SK-N-SH treated with all-trans-retinoic acid at 6 μM for 48 hours (cell line): ENCODE results near the gene COX4I2.

Source experiments
- ATAC-seq: fragments of 200-7000 bp; cut with Tn5 transposase; 3 replicates; pipeline ENCODE4 v1.9.1; 2020; ENCODE audit warnings: mild to moderate bottlenecking, moderate library complexity
- BACH2 ChIP-seq: fragments of 250-450 bp; sonication (Bioruptor Pico); IDR thresholded peaks from 2 replicates; pipeline ENCODE4 v1.9.0; 2021; ENCODE audit warnings: mild to moderate bottlenecking, borderline replicate concordance
- CREB5 ChIP-seq: fragments of 250-450 bp; sonication (Bioruptor Pico); IDR thresholded peaks from 2 replicates; pipeline ENCODE4 v1.5.1; 2020; ENCODE audit warnings: low read depth, mild to moderate bottlenecking, moderate library complexity
- CSDC2 ChIP-seq: fragments of 250-450 bp; sonication (Bioruptor Pico); IDR thresholded peaks from 2 replicates; pipeline ENCODE4 v1.5.0; 2020; ENCODE audit warnings: mild to moderate bottlenecking, moderate library complexity
- CSRNP3 ChIP-seq: fragments of 250-450 bp; sonication (Bioruptor Pico); IDR thresholded peaks from 2 replicates; pipeline ENCODE4 v1.5.1; 2021; ENCODE audit warnings: mild to moderate bottlenecking, moderate library complexity
- ESRRG ChIP-seq: fragments of 250-450 bp; sonication (Bioruptor Pico); IDR thresholded peaks from 2 replicates; pipeline ENCODE4 v1.6.1; 2021; ENCODE audit warnings: mild to moderate bottlenecking
- GLIS3 ChIP-seq: fragments of 250-450 bp; sonication (Bioruptor Pico); IDR thresholded peaks from 2 replicates; pipeline ENCODE4 v1.5.0; 2020; ENCODE audit warnings: mild to moderate bottlenecking, moderate library complexity
- ISL1 ChIP-seq: fragments of 250-450 bp; sonication (Bioruptor Pico); IDR thresholded peaks from 2 replicates; pipeline ENCODE4 v2.1.2; 2022; ENCODE audit warnings: mild to moderate bottlenecking, moderate library complexity
- OSR1 ChIP-seq: fragments of 250-450 bp; sonication (Bioruptor Pico); IDR thresholded peaks from 2 replicates; pipeline ENCODE4 v1.8.0; 2022; ENCODE audit warnings: moderate library complexity, mild to moderate bottlenecking, inconsistent platforms
- POU6F1 ChIP-seq: fragments of 250-450 bp; sonication (Bioruptor Pico); IDR thresholded peaks from 2 replicates; pipeline ENCODE4 v1.8.0; 2021; ENCODE audit warnings: low read depth, mild to moderate bottlenecking, moderate library complexity, borderline replicate concordance
- PPARA ChIP-seq: fragments of 250-450 bp; sonication (Bioruptor Pico); IDR thresholded peaks from 2 replicates; pipeline ENCODE4 v1.5.0; 2020; ENCODE audit warnings: mild to moderate bottlenecking, borderline replicate concordance
- RARB ChIP-seq: fragments of 250-450 bp; sonication (Bioruptor Pico); IDR thresholded peaks from 2 replicates; pipeline ENCODE4 v1.8.0; 2021; ENCODE audit warnings: mild to moderate bottlenecking, moderate library complexity
- SNAI2 ChIP-seq: fragments of 250-450 bp; sonication (Bioruptor Pico); IDR thresholded peaks from 2 replicates; pipeline ENCODE4 v1.5.0; 2020; ENCODE audit warnings: mild to moderate bottlenecking, moderate library complexity
- TCF4 ChIP-seq: fragments of 250-450 bp; sonication (Bioruptor Pico); IDR thresholded peaks from 2 replicates; pipeline ENCODE4 v1.8.0; 2021; ENCODE audit warnings: mild to moderate bottlenecking, moderate library complexity, borderline replicate concordance
- ZC3H10 ChIP-seq: fragments of 250-450 bp; sonication (Bioruptor Pico); IDR thresholded peaks from 2 replicates; pipeline ENCODE4 v1.5.1; 2021; ENCODE audit warnings: mild to moderate bottlenecking, moderate library complexity
- ZFP3 ChIP-seq: fragments of 250-450 bp; sonication (Bioruptor Pico); IDR thresholded peaks from 2 replicates; pipeline ENCODE4 v1.5.0; 2020; ENCODE audit warnings: mild to moderate bottlenecking, moderate library complexity
- ZFP30 ChIP-seq: fragments of 450-650 bp; formaldehyde crosslinking; IDR thresholded peaks from 2 replicates; pipeline ENCODE4 v1.5.0; 2022; ENCODE audit warnings: mild to moderate bottlenecking, moderate library complexity
- ZNF565 ChIP-seq: fragments of 450-650 bp; formaldehyde crosslinking; conservative IDR thresholded peaks from 2 replicates; pipeline ENCODE4 v1.5.0; 2020; ENCODE audit warnings: low read depth, mild to moderate bottlenecking, moderate library complexity
- ZNF70 ChIP-seq: fragments of 450-650 bp; formaldehyde crosslinking; IDR thresholded peaks from 2 replicates; pipeline ENCODE4 v1.5.0; 2020; ENCODE audit warnings: mild to moderate bottlenecking, moderate library complexity
- ZNF8 ChIP-seq: fragments of 450-650 bp; formaldehyde crosslinking; IDR thresholded peaks from 2 replicates; pipeline ENCODE4 v1.5.0; 2020; ENCODE audit warnings: mild to moderate bottlenecking, moderate library complexity
- TF ChIP-seq, protein P1 (sequence below): fragments of 250-450 bp; sonication (Bioruptor Pico); IDR thresholded peaks from 2 replicates; pipeline ENCODE4 v1.5.0; 2020; ENCODE audit warnings: mild to moderate bottlenecking, moderate library complexity
- TF ChIP-seq, protein P2 (sequence below): fragments of 250-450 bp; sonication (Bioruptor Pico); IDR thresholded peaks from 2 replicates; pipeline ENCODE4 v1.8.0; 2020; ENCODE audit warnings: mild to moderate bottlenecking, moderate library complexity, borderline replicate concordance

COX4I2 gene

GRCh38 chr20:31593221-31594001, 44.3 kb upstream of the COX4I2 start (continued):
- TF ChIP-seq CREB5 (CRISPR knock-in tag) = no peak

DNA sequence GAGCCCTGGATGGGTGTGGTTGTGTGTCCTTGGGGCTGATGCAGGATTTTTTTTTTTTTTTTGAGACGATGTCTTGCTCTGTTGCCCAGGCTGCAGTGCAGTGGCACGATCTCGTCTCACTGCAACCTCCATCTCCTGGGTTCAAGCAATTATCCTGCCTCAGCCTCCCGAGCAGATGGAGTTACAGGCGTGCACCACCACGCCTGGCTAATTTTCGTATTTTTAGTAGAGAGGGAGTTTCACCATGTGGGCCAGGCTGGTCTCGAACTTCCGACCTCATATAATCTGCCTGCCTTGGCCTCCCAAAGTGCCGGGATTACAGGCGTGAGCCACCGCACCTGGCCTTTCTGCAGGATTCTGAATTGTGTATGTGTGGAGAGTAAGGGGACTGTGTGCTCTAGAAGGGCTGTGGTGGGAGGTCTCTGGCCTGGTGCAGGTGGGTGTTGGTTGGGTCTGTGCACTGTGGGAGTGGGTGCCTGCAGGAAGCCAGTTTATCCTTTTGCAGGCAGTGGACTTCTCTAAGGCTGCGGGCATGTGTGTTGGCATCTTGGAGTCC, 43.6 kb upstream of the COX4I2 start:
- ATAC-seq = no peak
- TF ChIP-seq ZFP30 (CRISPR knock-in tag) = no peak
- no peak for TF ChIP-seq CSRNP3 (CRISPR knock-in tag)
- TF ChIP-seq ISL1 = no peak
- no peak for TF ChIP-seq ZFP3
- TF ChIP-seq CSDC2 (CRISPR knock-in tag) = no peak
- no peak for TF ChIP-seq ZNF70
- TF ChIP-seq RARB (CRISPR knock-in tag) = no peak
- TF ChIP-seq SNAI2 = no peak
- TF ChIP-seq PPARA = no peak
- TF ChIP-seq, protein P1, sequence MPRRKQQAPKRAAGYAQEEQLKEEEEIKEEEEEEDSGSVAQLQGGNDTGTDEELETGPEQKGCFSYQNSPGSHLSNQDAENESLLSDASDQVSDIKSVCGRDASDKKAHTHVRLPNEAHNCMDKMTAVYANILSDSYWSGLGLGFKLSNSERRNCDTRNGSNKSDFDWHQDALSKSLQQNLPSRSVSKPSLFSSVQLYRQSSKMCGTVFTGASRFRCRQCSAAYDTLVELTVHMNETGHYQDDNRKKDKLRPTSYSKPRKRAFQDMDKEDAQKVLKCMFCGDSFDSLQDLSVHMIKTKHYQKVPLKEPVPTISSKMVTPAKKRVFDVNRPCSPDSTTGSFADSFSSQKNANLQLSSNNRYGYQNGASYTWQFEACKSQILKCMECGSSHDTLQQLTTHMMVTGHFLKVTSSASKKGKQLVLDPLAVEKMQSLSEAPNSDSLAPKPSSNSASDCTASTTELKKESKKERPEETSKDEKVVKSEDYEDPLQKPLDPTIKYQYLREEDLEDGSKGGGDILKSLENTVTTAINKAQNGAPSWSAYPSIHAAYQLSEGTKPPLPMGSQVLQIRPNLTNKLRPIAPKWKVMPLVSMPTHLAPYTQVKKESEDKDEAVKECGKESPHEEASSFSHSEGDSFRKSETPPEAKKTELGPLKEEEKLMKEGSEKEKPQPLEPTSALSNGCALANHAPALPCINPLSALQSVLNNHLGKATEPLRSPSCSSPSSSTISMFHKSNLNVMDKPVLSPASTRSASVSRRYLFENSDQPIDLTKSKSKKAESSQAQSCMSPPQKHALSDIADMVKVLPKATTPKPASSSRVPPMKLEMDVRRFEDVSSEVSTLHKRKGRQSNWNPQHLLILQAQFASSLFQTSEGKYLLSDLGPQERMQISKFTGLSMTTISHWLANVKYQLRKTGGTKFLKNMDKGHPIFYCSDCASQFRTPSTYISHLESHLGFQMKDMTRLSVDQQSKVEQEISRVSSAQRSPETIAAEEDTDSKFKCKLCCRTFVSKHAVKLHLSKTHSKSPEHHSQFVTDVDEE = no peak
- TF ChIP-seq ZC3H10 (CRISPR knock-in tag) = no peak
- no peak for TF ChIP-seq ZNF8 (CRISPR knock-in tag)
- no peak for TF ChIP-seq ESRRG (CRISPR knock-in tag)
- TF ChIP-seq, protein P2, sequence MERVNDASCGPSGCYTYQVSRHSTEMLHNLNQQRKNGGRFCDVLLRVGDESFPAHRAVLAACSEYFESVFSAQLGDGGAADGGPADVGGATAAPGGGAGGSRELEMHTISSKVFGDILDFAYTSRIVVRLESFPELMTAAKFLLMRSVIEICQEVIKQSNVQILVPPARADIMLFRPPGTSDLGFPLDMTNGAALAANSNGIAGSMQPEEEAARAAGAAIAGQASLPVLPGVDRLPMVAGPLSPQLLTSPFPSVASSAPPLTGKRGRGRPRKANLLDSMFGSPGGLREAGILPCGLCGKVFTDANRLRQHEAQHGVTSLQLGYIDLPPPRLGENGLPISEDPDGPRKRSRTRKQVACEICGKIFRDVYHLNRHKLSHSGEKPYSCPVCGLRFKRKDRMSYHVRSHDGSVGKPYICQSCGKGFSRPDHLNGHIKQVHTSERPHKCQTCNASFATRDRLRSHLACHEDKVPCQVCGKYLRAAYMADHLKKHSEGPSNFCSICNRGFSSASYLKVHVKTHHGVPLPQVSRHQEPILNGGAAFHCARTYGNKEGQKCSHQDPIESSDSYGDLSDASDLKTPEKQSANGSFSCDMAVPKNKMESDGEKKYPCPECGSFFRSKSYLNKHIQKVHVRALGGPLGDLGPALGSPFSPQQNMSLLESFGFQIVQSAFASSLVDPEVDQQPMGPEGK (CRISPR knock-in tag) = no peak
- TF ChIP-seq OSR1 (CRISPR knock-in tag) = no peak
- no peak for TF ChIP-seq BACH2 (CRISPR knock-in tag)
- no peak for TF ChIP-seq TCF4 (CRISPR knock-in tag)
- TF ChIP-seq GLIS3 (CRISPR knock-in tag) = no peak

DNA sequence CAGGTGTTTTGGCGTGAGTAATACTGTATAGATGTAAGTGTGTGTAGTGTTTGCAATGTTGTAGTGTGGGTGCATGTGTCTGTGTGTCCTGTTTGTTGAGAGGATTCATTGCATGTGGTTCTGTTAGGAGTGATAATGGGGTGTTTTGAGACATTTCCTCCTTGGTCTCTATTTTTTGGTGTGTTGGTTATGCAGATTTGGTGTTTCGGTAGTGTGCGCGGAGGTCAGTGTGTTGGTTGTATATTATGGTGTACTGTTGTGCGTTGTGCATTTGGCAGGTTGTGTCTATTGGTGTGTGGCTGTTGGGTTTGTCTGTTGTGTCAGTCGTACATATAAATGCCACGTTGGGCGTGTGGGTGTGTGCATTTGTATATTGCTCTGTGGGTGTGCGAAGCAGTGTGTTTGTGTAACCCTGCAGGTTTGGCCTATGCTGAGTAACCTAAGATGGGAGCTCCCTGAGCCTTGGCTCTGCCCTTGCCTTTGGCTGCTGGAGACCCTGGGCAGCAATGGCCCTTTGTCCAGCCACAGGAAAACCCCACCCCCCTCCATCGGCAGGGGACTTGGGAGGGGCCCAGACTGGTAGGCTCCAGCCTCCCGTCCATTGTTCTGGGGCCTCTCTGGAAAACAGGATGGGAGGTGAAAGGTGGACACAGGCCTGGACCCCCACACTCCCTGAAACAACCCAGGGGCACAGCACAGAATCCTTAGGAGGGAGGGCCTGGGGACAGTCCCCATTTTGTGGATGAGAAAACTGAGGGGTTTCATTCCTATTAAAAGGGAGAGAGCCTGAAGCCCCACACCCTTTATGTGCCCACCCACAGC, 42.9 kb upstream of the COX4I2 start:
- TF ChIP-seq ZFP3 (no peak), PPARA (no peak), POU6F1 (CRISPR knock-in tag) (no peak), ZNF565 (no peak)
- no peak for ATAC-seq
